Lung (tissue), 12 donors: ENCODE measurements around the gene HEMK1. TPM values are rescaled to one million over a fixed set of nuclear protein-coding genes. Genes with fewer than 3 reads are reported as not detected.

Experiments used
- ATAC-seq: fragments of 200-7000 bp; cut with Tn5 transposase; one replicate; pipeline ENCODE4 v1.9.1; 2020; ENCODE audit warnings: moderate number of reproducible peaks; ENCODE audit not compliant: insufficient read depth, low FRiP score
- DNase-seq, 3 donors: peaks; one replicate each; pipeline ENCODE4 v3.0.0-alpha.2; 2013 to 2017
- H3K27ac ChIP-seq, 2 donors: one replicate each; pipeline ENCODE4 v1.5.1; 2013; ENCODE audit warnings: mild to moderate bottlenecking in 2 of 2, moderate library complexity in 2 of 2, control low read depth in 1 of 2, inconsistent platforms in 1 of 2, low read depth in 1 of 2, low read length in 1 of 2
- H3K27me3 ChIP-seq, 3 donors: one replicate each; pipeline ENCODE4 v1.5.1; 2013; ENCODE audit warnings: low read length in 2 of 3; ENCODE audit not compliant: control insufficient read depth in 3 of 3, insufficient read depth in 3 of 3
- H3K36me3 ChIP-seq, 4 donors: one replicate each; pipeline ENCODE4 v1.5.1; 2013; ENCODE audit warnings: low read length in 4 of 4, mild to moderate bottlenecking in 1 of 4, moderate library complexity in 1 of 4; ENCODE audit not compliant: control insufficient read depth in 4 of 4, insufficient read depth in 4 of 4
- H3K4me1 ChIP-seq, 5 donors: one replicate each; pipeline ENCODE4 v1.5.1; 2013; ENCODE audit warnings: low read length in 5 of 5, mild to moderate bottlenecking in 2 of 5, moderate library complexity in 1 of 5; ENCODE audit not compliant: control insufficient read depth in 5 of 5, insufficient read depth in 5 of 5
- H3K4me3 ChIP-seq: one replicate; pipeline ENCODE4 v1.5.1; 2013; ENCODE audit warnings: mild to moderate bottlenecking, control low read depth, moderate library complexity
- H3K9ac ChIP-seq, 2 donors: one replicate each; pipeline ENCODE4 v1.5.1; 2013; ENCODE audit warnings: low read length in 2 of 2, control low read depth in 1 of 2; ENCODE audit not compliant: insufficient read depth in 1 of 2
- H3K9me3 ChIP-seq, 4 donors: one replicate each; pipeline ENCODE4 v1.5.1; 2013; ENCODE audit warnings: low read length in 3 of 4, mild to moderate bottlenecking in 1 of 4, moderate library complexity in 1 of 4; ENCODE audit not compliant: control insufficient read depth in 4 of 4, insufficient read depth in 3 of 4
- CTCF ChIP-seq: IDR thresholded peaks from 2 replicates; pipeline ENCODE4 v1.5.1; 2012; ENCODE audit warnings: mild to moderate bottlenecking; ENCODE audit errors: control extremely low read depth, extremely low read depth
- whole genome bisulfite sequencing, 2 donors: extraction: QIAGEN DNeasy Blood & Tissue Kit; methylation state at CpG; one replicate each; pipeline ENCODE4 v1.1.7; 2013; 5-methylcytosine and 5-hydroxymethylcytosine counted together
- polyA plus RNA-seq, 2 donors: library from polyadenylated mRNA; stranded (reverse); fragments of 200-250 nt; gene quantifications; one replicate each; pipeline ENCODE4 v1.2.1, GENCODE V29; 2013
- total RNA-seq, 2 donors: library from RNA; depleted of rRNA in 1 of 2; stranded (reverse); fragments of >200 nt in 1 of 2; gene quantifications; one replicate each; pipeline ENCODE4 v1.2.1, GENCODE V29; 2014 to 2021
- donor health status: control.
- donor health status: control.
- donor health status: Bipolar disorder and iron deficiency.
- donor health status: healthy.
- donor health status: DM: yes; HTN: yes; CAD: no.

The HEMK1 gene
- total and polyA plus RNA-seq, 4 donors: 16.0 to 28.0 (median 18.7) TPM

GRCh38 chr3:50557106-50557505 lies 12.2 kb upstream of the HEMK1 start:
- ATAC-seq (no peak), DNase-seq (no peak)
- Histone ChIP-seq H3K27me3 (no peaks in the 10 kb centered on the region), H3K4me3 (no peak overlapping the region), H3K36me3 (peaks cover 0 to 2% (median 0%) of the 10 kb centered on the region in 4 donors), H3K27ac (no peak overlapping the region), H3K4me1 (peaks cover 0 to 4% (median 0%) of the 10 kb centered on the region in 5 donors), H3K9ac (no peak overlapping the region), H3K9me3 (no peaks in the 10 kb centered on the region)
- WGBS, 2 donors: 67 to 72% methylated on average over 8 of the region's 8 CpGs
- TF ChIP-seq CTCF: no peak

DNA sequence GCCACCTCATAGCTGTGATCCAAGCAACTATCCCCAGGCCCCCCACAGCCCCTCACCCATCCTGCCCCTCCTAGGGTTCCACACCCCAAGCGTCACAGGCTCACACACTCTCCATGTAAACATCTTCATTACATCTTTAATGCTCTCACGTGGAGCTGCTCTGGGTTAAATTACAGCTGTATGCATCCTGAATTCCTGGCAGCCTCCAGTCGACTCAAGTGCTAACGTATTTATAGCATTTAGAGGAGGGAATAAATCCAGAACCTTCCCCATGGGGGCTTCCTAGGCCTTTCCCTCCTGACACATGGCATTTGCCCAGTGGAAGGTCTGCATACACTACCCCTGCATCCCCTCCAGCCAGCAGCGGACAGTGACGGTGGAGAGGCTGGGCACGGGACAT lies 11.4 kb upstream of the HEMK1 start:
- WGBS, 2 donors: 76 to 78% methylated on average over 7 of the region's 7 CpGs
- TF ChIP-seq CTCF: no peak
- DNase-seq (no peak), ATAC-seq (no peak)
- no peak overlapping the region for H3K9ac ChIP-seq
- H3K9me3 ChIP-seq: no peaks in the 10 kb centered on the region
- peaks cover 0 to 4% (median 0%) of the 10 kb centered on the region in 5 donors for H3K4me1 ChIP-seq
- H3K27ac ChIP-seq: no peak overlapping the region
- H3K36me3 ChIP-seq: peaks cover 0 to 2% (median 0%) of the 10 kb centered on the region in 4 donors
- no peaks in the 10 kb centered on the region for H3K27me3 ChIP-seq
- no peak overlapping the region for H3K4me3 ChIP-seq

DNA sequence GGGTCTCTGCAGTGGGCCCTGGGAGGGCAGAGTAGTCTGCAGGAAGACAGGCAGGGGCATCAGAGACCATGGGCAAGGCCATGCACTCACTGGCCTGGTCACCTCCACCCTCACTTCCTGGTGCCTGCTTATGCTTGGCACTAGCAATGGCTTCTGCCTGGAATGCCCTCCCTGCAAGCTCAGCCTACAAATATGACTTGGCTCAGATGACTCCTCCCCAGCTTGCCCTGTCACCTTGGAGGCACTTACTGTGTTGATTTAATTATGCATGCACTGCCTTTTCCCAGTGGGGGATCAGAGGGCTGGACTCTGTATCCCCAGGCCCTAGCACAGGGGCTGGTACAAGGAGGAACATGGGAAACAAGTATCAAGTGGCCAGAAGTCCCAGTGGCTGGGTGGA lies 9.6 kb upstream of the HEMK1 start:
- ATAC-seq (no peak), DNase-seq (no peak)
- no peak overlapping the region for H3K9ac ChIP-seq
- no peak for TF ChIP-seq CTCF
- H3K9me3 ChIP-seq: no peaks in the 10 kb centered on the region
- H3K4me1 ChIP-seq: peaks cover 0 to 4% (median 0%) of the 10 kb centered on the region in 5 donors
- H3K4me3 ChIP-seq: no peak overlapping the region
- H3K36me3 ChIP-seq: peaks cover 0 to 2% (median 0%) of the 10 kb centered on the region in 4 donors
- H3K27me3 ChIP-seq: no peaks in the 10 kb centered on the region
- no peak overlapping the region for H3K27ac ChIP-seq

DNA sequence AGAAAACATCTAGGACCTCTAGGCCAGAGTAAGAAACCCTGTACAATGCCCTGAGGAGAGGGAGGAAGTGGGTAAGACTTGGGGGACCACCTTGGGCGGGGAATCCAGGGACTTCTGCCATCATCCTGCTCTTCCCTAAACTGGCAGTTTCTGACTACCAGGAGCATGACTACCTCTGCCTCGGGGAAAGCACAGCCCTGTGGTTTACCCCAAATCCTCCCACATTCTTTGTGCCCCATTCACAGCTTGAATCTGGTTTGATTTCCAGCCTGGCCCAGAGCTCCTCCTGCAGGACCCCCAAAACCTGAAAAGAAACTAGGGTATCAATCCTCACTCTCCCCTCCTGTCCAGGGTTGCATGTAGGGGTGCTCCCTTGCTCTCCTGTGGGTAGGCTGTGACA lies 6.5 kb upstream of the HEMK1 start:
- DNase-seq (no peak), ATAC-seq (no peak)
- H3K4me3 ChIP-seq: no peak overlapping the region
- no peaks in the 10 kb centered on the region for H3K27me3 ChIP-seq
- no peak overlapping the region for H3K9ac ChIP-seq
- no peaks in the 10 kb centered on the region for H3K9me3 ChIP-seq
- peaks cover 0 to 2% (median 0%) of the 10 kb centered on the region in 4 donors for H3K36me3 ChIP-seq
- H3K27ac ChIP-seq: no peak overlapping the region
- peaks cover 3 to 12% (median 5%) of the 10 kb centered on the region in 5 donors for H3K4me1 ChIP-seq
- no peak for TF ChIP-seq CTCF
- 61 to 70% methylated on average over 2 of the region's 2 CpGs for WGBS, 2 donors
